HG03039 (cell line): ENCODE results near the gene TBC1D4.

Experiments
- ATAC-seq: cut with Tn5 transposase; IDR thresholded peaks from one replicate; pipeline ENCODE4 v1.9.1; 2021; ENCODE audit warnings: mild to moderate bottlenecking, moderate library complexity; ENCODE audit not compliant: unreplicated experiment

The TBC1D4 gene

GRCh38 chr13:75419656-75420055 is 62.3 kb downstream of the TBC1D4 start:
- no peak for ATAC-seq

- no peak for ATAC-seq
Observed at GRCh38 chr13:75418997-75419396, 63.0 kb downstream of the TBC1D4 start.

GRCh38 chr13:75418186-75418843 is 63.7 kb downstream of the TBC1D4 start:
- ATAC-seq, result no peak

GRCh38 chr13:75417656-75418055 is 64.3 kb downstream of the TBC1D4 start:
- no peak for ATAC-seq

- ATAC-seq, result no peak
Observed at GRCh38 chr13:75417012-75417384, 65.0 kb downstream of the TBC1D4 start.

- ATAC-seq, result peak; percentile 76
Observed at GRCh38 chr13:75416327-75417011, 65.5 kb downstream of the TBC1D4 start.

GRCh38 chr13:75415694-75416093 is 66.3 kb downstream of the TBC1D4 start:
- no peak for ATAC-seq

GRCh38 chr13:75415171-75415570 is 66.8 kb downstream of the TBC1D4 start:
- no peak for ATAC-seq

GRCh38 chr13:75414036-75414827 is 67.7 kb downstream of the TBC1D4 start:
- ATAC-seq, result no peak

- no peak for ATAC-seq
Observed at GRCh38 chr13:75411924-75412537, 69.9 kb downstream of the TBC1D4 start.

- ATAC-seq, result no peak
Observed at GRCh38 chr13:75410207-75410606, 71.8 kb downstream of the TBC1D4 start.

- no peak for ATAC-seq
Observed at GRCh38 chr13:75407998-75408397, 74.0 kb downstream of the TBC1D4 start.

GRCh38 chr13:75407473-75407872 is 74.5 kb downstream of the TBC1D4 start:
- no peak for ATAC-seq

GRCh38 chr13:75405976-75406703 is 75.8 kb downstream of the TBC1D4 start:
- ATAC-seq, result no peak

- no peak for ATAC-seq
Observed at GRCh38 chr13:75404726-75405125, 77.2 kb downstream of the TBC1D4 start.

GRCh38 chr13:75402787-75403186 is 79.2 kb downstream of the TBC1D4 start:
- no peak for ATAC-seq

GRCh38 chr13:75400775-75401174 is 81.2 kb downstream of the TBC1D4 start:
- ATAC-seq, result no peak

GRCh38 chr13:75399879-75400217 is 82.1 kb downstream of the TBC1D4 start:
- ATAC-seq, result no peak

- ATAC-seq, result no peak
Observed at GRCh38 chr13:75399168-75399878, 82.6 kb downstream of the TBC1D4 start.

- ATAC-seq, result no peak
Observed at GRCh38 chr13:75398072-75398471, 83.9 kb downstream of the TBC1D4 start.
